PFSK-1 (cell line): ENCODE measurements around the gene ENTPD2.

ENCODE experiments used
- POLR2AphosphoS5 ChIP-seq: IDR thresholded peaks from 2 replicates; pipeline ENCODE4 v1.6.1; 2012; ENCODE audit warnings: low read depth, mild to moderate bottlenecking, control low read depth, low read length, moderate library complexity
- TF ChIP-seq, protein P1 (sequence below), 2 experiments: IDR thresholded peaks; 2 replicates each; pipeline versions ENCODE4 v1.6.1 to v1.8.0; 2011 to 2012; ENCODE audit warnings: low read depth in 2 of 2, low read length in 2 of 2, control low read depth in 1 of 2, inconsistent platforms in 1 of 2, mild to moderate bottlenecking in 1 of 2, moderate library complexity in 1 of 2; ENCODE audit not compliant: insufficient read depth in 1 of 2

DNA sequence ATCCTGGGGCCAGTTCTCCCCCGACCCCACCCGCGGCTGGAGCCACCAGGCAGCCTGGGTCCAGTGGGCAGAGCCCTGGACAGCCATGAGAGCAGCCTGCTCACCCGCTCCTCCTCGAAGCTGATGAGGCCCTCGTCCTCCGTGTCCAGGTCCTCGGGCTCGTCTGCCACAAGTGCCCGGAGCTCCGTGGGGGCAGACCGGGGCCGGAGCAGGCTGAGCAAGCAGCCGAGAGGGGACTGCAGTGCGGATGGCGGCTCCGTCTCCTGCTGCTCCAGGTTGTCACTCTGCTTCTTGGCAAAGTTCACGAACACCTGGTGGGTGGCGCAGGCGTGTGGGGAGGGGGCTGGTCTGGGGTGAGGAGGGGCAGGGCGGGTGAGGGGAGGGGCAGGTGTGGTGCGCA, 45.5 kb downstream of the ENTPD2 start:
- no peak for TF ChIP-seq POLR2AphosphoS5
- TF ChIP-seq, protein P1, sequence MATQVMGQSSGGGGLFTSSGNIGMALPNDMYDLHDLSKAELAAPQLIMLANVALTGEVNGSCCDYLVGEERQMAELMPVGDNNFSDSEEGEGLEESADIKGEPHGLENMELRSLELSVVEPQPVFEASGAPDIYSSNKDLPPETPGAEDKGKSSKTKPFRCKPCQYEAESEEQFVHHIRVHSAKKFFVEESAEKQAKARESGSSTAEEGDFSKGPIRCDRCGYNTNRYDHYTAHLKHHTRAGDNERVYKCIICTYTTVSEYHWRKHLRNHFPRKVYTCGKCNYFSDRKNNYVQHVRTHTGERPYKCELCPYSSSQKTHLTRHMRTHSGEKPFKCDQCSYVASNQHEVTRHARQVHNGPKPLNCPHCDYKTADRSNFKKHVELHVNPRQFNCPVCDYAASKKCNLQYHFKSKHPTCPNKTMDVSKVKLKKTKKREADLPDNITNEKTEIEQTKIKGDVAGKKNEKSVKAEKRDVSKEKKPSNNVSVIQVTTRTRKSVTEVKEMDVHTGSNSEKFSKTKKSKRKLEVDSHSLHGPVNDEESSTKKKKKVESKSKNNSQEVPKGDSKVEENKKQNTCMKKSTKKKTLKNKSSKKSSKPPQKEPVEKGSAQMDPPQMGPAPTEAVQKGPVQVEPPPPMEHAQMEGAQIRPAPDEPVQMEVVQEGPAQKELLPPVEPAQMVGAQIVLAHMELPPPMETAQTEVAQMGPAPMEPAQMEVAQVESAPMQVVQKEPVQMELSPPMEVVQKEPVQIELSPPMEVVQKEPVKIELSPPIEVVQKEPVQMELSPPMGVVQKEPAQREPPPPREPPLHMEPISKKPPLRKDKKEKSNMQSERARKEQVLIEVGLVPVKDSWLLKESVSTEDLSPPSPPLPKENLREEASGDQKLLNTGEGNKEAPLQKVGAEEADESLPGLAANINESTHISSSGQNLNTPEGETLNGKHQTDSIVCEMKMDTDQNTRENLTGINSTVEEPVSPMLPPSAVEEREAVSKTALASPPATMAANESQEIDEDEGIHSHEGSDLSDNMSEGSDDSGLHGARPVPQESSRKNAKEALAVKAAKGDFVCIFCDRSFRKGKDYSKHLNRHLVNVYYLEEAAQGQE (IDR thresholded peaks at IDR 0.05; ENCODE audit: insufficient read depth in 1 of 2, low read depth in 2 of 2, low read length in 2 of 2) = no peak
